Measurements from ENCODE around the gene CRACR2B. TPM values are rescaled to one million over a fixed set of nuclear protein-coding genes. Genes with fewer than 3 reads are reported as not detected.

CRACR2B gene
- total and polyA plus RNA-seq, 2 of the 13 experiments (the other 11 are each of a cell fraction or from before 2014, with no cell fraction given) = 14.9 to 21.0 TPM

GRCh38 chr11:797296-798092, 30.2 kb upstream of the CRACR2B start (continued):
- TF ChIP-seq HNF1A (IDR thresholded peaks at IDR 0.05; ENCODE audit: low read depth) (no peak), HNF1A (CRISPR knock-in tag; IDR thresholded peaks at IDR 0.05; ENCODE audit: borderline replicate concordance) (0 out of 2 replicates have a peak, but pooled peaks have one; percentile 27), ZNF18 (CRISPR knock-in tag; IDR thresholded peaks at IDR 0.05; ENCODE audit: insufficient replicate concordance) (peak; percentile 78), CBX1 (IDR thresholded peaks at IDR 0.05; ENCODE audit: low read depth) (no peak), ZNF292 (CRISPR knock-in tag; IDR thresholded peaks at IDR 0.05; ENCODE audit: borderline replicate concordance, low read depth) (no peak; the same call in 1 of the 2 replicates), ZSCAN5A (CRISPR knock-in tag; IDR thresholded peaks at IDR 0.05; ENCODE audit: borderline replicate concordance) (0 out of 2 replicates have a peak, but pooled peaks have one; percentile 33), ZSCAN12 (CRISPR knock-in tag; IDR thresholded peaks at IDR 0.05) (no peak), ZNF850 (CRISPR knock-in tag; conservative IDR thresholded peaks at IDR 0.05) (no peak), U2AF1 (optimal IDR thresholded peaks at IDR 0.05; ENCODE audit: low read depth, low read length) (no peak), ESRRA (CRISPR knock-in tag; IDR thresholded peaks at IDR 0.05; ENCODE audit: low read depth) (peak; percentile 69; the same call in 1 of the 2 replicates), TFE3 (CRISPR knock-in tag; IDR thresholded peaks at IDR 0.05) (no peak), TSC22D2 (CRISPR knock-in tag; IDR thresholded peaks at IDR 0.05; ENCODE audit: borderline replicate concordance) (no peak), MYC (CRISPR knock-in tag; IDR thresholded peaks at IDR 0.05; ENCODE audit: borderline replicate concordance) (peak; percentile 76), ZNF546 (CRISPR knock-in tag; conservative IDR thresholded peaks at IDR 0.05) (0 out of 2 replicates have a peak, but pooled peaks have one; percentile 48), ZNF512B (CRISPR knock-in tag; IDR thresholded peaks at IDR 0.05; ENCODE audit: borderline replicate concordance) (no peak), ZSCAN21 (CRISPR knock-in tag; IDR thresholded peaks at IDR 0.05; ENCODE audit: borderline replicate concordance) (no peak)

All from HepG2 (cell line).